Measurements from ENCODE around the gene SLC25A25.

Gene SLC25A25

DNA sequence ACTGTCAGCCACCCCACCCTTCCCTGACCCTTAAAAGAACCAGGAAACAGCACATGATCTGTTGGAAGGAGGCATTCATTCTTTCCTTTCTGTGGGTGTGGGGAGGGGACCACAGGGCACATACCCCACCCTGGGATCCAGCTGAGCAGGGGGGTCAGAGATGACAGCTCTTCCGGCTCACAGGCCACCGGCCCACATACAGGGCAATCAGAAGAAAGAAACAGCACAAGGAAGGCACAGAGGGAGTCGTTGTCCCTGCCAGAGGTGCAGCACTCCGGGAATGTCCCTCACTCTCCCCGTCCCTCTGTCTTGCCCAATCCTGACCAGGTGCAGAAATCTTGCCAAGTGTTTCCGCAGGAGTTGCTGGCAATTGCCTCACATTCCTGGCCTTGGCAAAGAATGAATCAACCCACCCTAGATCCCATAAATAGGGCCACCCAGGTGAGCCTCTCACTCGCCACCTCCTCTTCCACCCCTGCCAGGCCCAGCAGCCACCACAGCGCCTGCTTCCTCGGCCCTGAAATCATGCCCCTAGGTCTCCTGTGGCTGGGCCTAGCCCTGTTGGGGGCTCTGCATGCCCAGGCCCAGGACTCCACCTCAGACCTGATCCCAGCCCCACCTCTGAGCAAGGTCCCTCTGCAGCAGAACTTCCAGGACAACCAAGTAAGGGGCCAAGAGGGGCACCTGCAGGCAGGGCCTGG lies 81.1 kb downstream of the SLC25A25 start, which contains the start of gene LCN2:
LCN2 (plus strand) TSS at position 453 of the 701 bp plus-strand sequence; CDS start at position 526, 73 bp downstream.
- DNase-seq: no peak

DNA sequence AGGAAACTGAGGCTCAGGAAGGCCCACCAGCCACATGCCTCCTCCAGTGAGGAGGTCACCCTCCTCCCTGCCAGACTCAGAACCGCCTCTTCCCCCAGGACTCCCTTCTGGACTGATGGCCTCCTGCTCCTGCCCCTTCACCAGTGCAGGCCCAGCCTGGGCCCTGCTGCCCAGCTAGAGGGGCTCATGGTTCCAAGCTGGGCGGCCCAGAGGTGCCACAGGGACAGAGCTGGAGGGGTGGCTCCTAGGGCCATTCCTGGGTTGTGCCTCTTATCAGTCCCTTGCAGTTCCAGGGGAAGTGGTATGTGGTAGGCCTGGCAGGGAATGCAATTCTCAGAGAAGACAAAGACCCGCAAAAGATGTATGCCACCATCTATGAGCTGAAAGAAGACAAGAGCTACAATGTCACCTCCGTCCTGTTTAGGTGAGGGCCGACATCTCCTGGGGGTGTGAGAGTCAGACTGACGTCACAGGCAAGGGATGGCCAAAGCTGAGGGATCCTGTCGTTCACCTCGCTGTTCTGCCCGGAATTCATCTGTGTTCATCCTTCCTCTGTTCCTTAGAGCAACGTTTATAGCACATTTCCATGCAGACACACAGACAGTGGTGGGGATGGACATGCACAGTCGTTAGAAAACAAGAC lies 82.0 kb downstream of the SLC25A25 start:
- DNase-seq: no peak

DNA sequence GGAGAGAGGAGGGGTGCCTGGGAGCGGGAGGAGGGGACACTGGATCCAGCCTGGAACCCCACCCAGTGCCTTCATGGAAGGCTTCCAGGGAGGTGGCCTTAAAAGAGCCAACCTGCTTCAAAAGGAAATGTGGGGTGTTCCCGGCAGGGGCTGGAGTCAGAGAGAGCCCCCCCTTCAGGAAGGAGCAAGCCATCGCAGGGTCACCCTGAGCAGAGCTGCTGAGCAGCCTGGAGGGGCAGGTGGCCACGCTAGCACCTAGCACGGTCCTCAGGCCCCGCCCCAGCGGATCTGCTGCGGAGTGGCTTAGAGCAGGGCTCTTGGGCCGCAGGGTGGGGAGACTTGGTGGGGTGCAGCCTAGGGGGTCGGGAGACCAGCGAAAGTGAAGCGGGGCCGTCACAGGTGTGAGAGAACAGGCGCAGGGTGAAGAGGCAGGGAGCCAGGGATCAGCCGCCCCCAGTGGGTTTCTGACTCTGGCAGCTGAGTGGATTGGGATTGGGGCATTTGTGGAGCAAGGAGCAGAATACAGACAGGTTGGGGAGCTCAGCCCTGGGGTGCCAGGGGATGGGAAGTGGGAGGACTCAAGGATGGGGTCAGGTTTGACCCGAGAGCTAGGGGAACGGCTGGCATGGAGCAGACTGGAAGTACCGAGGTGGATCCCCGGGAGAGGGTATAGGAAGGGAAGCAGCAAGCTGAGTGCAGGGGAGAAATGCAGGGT lies 82.7 kb downstream of the SLC25A25 start:
- DNase-seq: no peak

- DNase-seq: no peak
These were observed 83.5 kb downstream of the SLC25A25 start for GRCh38 chr9:128151309-128152132.

DNA sequence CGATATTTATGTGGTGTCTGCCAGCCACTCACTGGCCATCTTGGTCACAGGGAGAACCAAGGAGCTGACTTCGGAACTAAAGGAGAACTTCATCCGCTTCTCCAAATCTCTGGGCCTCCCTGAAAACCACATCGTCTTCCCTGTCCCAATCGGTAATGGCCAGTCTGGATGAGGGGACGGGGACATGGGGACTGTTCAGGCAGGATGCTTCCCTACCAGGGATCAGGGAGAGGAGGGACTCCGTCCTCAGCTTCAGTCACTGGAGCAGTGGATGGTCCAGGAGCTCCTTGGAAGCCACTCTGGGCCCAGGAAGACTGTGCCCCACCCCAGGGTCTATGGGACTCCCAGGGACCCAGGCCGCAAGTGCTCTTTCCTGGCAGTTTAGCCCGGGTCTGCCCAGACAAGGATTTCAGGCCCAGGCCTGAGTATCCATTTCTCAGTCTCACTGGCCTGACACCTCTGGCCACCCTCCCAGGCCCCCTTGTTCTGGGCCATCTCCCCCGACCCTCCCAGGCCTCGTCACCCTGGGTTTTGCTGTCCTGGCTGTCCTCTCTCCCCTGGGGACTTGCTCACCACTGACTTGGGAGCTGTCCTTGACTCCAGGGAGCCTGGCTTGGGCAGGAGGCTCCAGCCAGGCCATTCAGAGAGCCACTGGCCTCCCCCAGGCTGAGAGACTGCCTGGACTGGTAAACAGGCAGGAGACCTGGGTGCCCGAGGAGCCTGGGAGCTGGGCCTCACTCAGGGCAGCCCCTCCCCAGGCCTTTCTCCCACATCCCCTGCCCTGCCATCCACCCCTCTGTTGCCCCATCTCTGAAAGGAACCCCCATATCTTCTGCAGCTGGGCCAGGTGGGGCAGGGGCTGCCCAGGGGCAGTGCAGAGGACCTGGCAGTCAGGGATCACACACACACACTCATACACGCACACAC lies 84.4 kb downstream of the SLC25A25 start:
- DNase-seq: no peak

DNA sequence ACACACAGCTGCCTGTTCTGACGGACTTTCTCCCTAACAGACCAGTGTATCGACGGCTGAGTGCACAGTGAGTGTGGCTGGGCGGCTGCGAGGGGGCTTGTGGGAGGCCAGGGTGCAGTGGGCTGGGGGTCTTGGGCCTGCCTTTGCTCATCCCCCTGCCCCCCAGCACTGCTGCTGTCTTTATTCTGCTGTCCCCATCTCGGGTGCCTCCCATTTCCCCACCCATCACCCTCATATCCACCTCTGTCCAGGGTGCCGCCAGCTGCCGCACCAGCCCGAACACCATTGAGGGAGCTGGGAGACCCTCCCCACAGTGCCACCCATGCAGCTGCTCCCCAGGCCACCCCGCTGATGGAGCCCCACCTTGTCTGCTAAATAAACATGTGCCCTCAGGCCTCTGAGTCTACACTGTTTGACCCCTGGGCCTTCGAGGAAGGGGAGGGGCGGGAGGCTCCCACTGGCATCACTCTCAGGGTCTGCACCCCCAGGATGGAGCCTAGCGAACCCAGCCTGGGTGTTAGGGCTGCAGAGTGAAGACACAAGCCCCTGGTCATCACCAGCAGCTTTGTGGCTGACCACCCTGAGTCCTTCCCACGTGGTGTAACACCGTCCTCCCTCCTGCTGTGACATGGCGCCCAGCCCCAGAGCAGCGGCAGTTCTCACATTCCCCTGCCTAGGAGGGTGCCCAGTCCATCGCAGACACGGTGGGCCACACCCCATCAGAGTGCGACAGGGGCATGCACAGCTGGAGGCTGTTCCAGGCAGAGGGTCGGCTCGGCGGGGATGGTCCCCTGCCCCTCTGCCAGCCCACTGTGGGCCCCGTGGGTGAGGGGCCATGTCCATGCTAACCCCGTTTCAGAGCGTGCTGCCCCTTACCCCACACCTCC lies 85.3 kb downstream of the SLC25A25 start:
- no peak for DNase-seq

DNA sequence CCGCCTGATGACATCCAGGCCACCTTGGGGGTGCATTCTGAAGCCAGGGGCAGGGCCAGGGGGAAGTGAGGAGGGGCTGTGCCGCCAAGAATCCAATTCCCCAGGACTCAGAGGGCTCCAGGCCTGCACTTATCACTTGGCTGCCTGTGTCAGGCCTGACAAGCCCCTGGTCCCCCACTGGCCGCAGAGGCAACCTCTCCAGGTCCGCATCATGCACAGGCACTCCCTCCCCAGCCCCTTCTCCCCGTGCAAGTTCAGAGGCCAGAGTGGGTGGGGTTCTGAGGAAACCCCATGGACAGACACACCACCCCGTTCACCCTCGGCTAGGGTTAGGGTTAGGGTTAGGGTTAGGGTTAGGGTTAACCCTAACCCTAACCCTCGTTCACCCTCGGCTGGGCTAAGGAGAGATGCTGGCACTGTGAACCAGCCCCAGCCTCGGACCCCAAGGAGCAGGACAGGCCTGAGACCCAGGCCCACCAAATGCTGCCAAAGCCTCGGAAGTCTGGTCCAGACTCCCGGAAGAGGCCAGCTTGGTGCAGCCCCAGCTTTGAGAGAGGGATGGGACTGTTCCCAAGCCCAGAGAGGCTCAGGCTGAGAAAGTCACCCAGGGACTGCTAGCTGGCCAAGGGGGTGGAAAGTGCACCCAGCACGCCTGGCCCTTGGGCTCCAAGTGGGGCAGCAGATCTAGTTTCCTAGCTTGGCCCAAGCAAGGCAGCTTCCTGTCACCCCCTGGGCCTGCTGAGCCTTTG lies 86.1 kb downstream of the SLC25A25 start:
- no peak for DNase-seq

DNA sequence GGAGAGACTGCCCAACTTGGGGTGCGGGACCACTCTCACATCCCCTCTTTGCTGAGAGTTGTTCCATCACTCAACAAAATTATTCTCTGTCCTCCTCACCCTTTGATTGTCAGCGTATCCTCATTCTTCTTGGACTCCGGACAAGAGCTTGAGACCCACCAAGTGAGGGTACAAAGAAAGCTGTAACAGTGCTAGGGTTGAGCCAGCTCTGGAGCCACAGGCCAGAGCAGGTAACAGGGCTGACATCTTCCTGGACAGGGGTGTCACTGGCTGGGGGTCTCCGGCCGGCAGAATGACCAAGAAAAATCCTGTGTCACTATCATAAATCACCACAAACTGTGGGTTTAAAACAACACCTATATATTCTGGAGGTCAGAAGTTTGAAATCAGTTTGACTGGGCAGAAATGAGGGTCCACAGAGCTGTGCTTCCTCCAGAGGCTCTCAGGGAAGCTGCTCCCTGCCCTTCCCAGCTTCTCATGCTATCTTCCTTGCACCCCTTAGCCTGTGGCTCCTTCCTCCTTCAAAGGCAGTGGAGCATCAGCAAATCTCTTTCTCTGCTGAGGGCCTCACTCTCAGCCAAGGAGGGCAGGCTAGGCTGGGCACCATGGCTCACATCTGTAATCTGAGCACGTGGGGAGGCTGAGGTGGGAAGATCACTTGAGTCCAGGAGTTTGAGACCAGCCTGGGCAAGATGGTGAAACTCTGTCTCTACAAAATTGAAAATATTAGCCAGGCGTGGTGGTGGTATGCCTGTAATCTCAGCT lies 87.9 kb downstream of the SLC25A25 start:
- DNase-seq: no peak

Measured in T1000 (cell line).